Mononuclear cell (primary cell): Measurements from ENCODE around the gene NSD2. TPM values are rescaled to one million over a fixed set of nuclear protein-coding genes. Genes with fewer than 3 reads are reported as not detected.
"Not testable (repeated sequence)": the region's sequence is repeated elsewhere in the genome, so short reads cannot be mapped to it uniquely, and the experiment has no call there.

ENCODE experiments used
- H3K27me3 ChIP-seq: 2 replicates; pipeline ENCODE4 v1.6.0; 2011; ENCODE audit warnings: low read length, control low read depth; ENCODE audit not compliant: insufficient read depth
- H3K4me1 ChIP-seq: 2 replicates; pipeline ENCODE4 v1.5.1; 2011; ENCODE audit warnings: mild to moderate bottlenecking, low read length, control low read depth; ENCODE audit not compliant: insufficient read depth
- H3K4me3 ChIP-seq: 2 replicates; pipeline ENCODE4 v1.5.1; 2011; ENCODE audit warnings: mild to moderate bottlenecking, low read length, moderate library complexity
- H3K9me3 ChIP-seq: 2 replicates; pipeline ENCODE4 v1.5.1; 2011; ENCODE audit warnings: low read depth, mild to moderate bottlenecking, control low read depth, low read length
- total RNA-seq: library from RNA; depleted of rRNA; stranded (reverse); fragments of >200 nt; gene quantifications from one replicate; pipeline ENCODE4 v1.2.3, GENCODE V29; 2012

NSD2 gene
- total RNA-seq, 1 donor, result 45.3 TPM

DNA sequence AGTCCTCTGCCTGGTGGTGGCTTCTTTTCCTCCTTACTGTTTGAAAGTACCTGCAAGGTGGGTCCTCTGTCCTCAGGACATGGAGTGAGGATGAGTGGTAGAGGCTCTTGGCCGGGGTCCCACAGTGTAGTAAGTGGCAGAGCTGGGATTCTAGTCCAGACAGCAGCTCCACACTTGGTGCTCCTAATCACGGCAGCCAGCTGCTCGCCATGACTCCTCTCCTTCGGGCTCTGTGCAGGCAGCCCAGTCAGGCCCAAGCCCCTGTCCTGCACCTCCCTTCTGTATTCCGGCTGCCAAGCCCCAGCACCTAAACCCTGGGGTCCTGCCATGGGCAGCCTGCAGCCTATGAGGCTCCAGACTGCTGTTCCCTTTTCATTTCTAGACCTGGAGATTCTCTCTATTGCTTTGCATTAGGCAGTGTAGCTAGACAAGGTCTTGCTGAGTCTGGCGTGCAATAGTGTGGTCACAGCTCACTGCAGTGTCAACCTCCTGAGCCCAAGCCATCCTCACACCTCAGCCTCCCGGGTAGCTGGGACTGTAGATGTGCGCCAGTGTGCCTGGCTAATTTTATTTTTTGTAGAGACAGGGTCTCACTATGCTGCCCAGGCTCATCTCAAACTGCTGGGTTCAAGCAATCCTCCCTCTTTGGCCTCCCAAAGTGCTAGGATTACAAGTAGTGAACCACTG lies 24.9 kb downstream of the NSD2 start:
- H3K4me1 ChIP-seq, result no peaks in the 10 kb centered on the region
- H3K27me3 ChIP-seq, result no peaks in the 10 kb centered on the region
- no peaks in the 10 kb centered on the region for H3K9me3 ChIP-seq
- no peak overlapping the region for H3K4me3 ChIP-seq

GRCh38 chr4:1896658-1896991 lies 25.4 kb downstream of the NSD2 start:
- H3K9me3 ChIP-seq, result no peaks in the 10 kb centered on the region
- H3K4me3 ChIP-seq, result no peak overlapping the region
- H3K27me3 ChIP-seq, result no peaks in the 10 kb centered on the region
- H3K4me1 ChIP-seq, result no peaks in the 10 kb centered on the region

- Histone ChIP-seq H3K9me3 (no peaks in the 10 kb centered on the region), H3K4me3 (no peak overlapping the region), H3K4me1 (no peaks in the 10 kb centered on the region), H3K27me3 (no peaks in the 10 kb centered on the region)
Measured at GRCh38 chr4:1898007-1898406, 26.8 kb downstream of the NSD2 start.

DNA sequence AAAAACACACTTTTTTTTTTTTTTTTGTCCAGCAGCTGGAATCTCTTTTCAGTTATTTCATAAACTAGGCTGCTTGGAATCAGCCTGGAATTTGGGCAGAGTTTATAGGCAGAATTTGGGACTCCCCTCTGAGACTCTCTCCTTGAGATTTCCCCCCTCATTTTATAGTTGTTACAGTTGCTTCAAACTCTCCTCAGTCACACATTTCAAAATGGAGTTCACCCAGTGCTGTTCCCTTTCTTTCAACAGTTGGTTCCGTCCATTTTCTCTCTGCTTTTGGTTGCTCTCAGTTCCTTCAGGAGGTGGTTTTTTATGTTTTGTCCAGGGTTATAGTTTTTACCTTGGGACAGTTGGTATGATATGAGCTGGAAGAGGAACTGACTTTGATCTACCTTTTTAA lies 27.5 kb downstream of the NSD2 start:
- no peaks in the 10 kb centered on the region for H3K27me3 ChIP-seq

DNA sequence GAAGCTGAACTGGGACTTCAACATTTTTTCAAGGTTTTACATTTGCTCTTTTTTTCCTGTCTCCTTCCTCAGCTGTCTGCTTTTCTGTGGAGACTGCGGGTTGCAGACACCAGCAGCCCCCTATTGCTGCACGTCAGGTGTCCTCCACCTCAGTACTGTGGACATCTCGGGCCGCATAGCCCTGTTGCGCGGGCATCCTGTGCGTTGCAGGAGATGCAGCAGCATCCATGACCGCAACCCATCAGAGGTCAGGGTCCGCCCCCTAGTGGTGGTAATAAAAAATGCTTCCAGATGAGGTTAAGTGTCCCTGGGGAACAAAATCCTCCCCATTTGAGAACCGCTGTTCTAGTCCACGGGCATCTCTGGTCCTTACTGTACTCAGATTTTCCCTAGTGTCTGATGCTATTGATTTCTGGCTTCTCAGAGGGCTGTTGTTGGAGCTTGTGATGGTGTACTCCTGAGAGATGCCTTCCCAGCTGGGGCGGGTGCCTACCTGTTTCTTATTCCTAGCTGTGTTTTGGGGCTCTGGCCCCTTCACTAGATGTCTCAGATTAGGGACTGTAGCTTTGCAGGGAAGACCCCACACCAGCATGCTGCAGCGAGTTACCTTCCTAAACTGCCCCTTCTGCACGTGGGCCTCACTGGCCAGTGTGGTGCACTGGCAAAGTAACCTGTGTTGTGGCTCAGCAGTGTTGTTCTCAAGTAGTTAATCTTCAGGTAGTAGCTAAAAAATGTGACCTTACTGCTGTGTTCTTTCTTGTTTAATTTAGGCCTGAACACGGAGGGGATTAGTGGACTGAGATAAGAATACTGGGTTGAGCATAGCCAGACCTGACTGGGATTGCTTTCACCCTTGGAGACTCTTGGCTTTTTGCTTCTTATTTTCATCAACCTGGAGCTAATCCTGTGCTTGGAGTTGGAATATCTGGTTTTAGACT lies 28.2 kb downstream of the NSD2 start:
- H3K4me1 ChIP-seq, result no peaks in the 10 kb centered on the region
- H3K9me3 ChIP-seq, result no peaks in the 10 kb centered on the region
- no peaks in the 10 kb centered on the region for H3K27me3 ChIP-seq
- H3K4me3 ChIP-seq, result no peak overlapping the region

More for the DNA sequence above, 27.5 kb downstream of the NSD2 start:
- no peaks in the 10 kb centered on the region for H3K9me3 ChIP-seq
- no peak overlapping the region for H3K4me3 ChIP-seq
- H3K4me1 ChIP-seq, result no peaks in the 10 kb centered on the region

DNA sequence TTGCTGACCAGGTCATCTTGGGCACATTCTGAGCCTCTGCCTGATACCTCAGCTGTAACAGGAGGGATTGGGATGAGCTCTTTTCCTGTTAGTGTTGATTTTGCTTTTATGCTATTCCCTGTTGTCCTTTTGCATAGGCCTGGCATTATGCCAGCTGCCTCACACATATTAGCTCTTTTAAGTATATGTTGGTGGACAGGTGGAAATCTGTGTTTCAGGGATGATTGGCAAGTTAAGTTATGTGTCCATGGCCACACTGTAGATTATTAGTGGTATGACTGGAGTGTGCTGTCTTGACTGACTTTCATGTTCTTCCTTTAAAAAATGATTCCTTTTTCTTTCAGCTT lies 28.9 kb downstream of the NSD2 start:
- Histone ChIP-seq H3K9me3 (no peaks in the 10 kb centered on the region), H3K4me1 (no peaks in the 10 kb centered on the region), H3K27me3 (no peaks in the 10 kb centered on the region), H3K4me3 (no peak overlapping the region)

DNA sequence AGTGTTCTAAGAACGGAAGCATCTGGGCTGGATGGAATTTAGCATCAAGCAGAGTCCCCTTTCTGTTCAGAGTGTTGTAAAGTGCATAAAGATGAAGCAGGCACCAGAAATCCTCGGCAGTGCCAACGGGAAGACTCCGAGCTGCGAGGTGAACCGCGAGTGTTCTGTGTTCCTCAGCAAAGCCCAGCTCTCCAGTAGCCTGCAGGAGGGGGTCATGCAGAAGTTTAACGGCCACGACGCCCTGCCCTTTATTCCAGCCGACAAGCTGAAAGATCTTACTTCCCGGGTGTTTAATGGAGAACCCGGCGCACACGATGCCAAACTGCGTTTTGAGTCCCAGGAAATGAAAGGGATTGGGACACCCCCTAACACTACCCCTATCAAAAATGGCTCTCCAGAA lies 29.4 kb downstream of the NSD2 start:
- H3K27me3 ChIP-seq, result no peaks in the 10 kb centered on the region
- H3K4me3 ChIP-seq, result no peak overlapping the region
- H3K9me3 ChIP-seq, result no peaks in the 10 kb centered on the region
- no peaks in the 10 kb centered on the region for H3K4me1 ChIP-seq

GRCh38 chr4:1901127-1901526 lies 29.9 kb downstream of the NSD2 start:
- Histone ChIP-seq H3K4me1 (no peaks in the 10 kb centered on the region), H3K27me3 (no peaks in the 10 kb centered on the region), H3K9me3 (no peaks in the 10 kb centered on the region), H3K4me3 (no peak overlapping the region)

- Histone ChIP-seq H3K4me1 (no peaks in the 10 kb centered on the region), H3K4me3 (no peak overlapping the region), H3K27me3 (no peaks in the 10 kb centered on the region), H3K9me3 (no peaks in the 10 kb centered on the region)
Measured at GRCh38 chr4:1902243-1902642, 31.1 kb downstream of the NSD2 start.

DNA sequence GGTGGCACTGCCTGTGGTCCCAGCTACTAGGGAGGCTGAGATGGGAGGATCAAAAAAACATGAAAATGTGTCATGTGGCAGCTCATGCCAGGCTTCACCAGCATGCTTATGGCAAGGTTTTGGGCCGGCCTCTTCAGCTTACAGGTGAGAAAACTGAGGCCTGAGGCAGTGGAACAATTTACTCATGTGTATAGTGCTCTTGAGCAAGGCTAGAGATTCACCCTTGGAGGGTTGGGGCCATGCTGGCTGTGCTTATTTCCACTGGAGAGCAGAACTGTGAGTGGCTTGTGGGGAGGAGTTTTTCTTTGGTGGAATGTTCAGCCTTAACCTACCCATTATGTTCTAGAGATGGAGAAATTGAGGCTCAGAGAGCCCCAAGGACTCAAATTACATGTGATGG lies 31.8 kb downstream of the NSD2 start:
- H3K4me1 ChIP-seq, result no peaks in the 10 kb centered on the region
- H3K9me3 ChIP-seq, result no peaks in the 10 kb centered on the region
- H3K4me3 ChIP-seq, result no peak overlapping the region
- H3K27me3 ChIP-seq, result no peaks in the 10 kb centered on the region

- Histone ChIP-seq H3K9me3 (no peaks in the 10 kb centered on the region), H3K4me1 (no peaks in the 10 kb centered on the region), H3K4me3 (no peak overlapping the region), H3K27me3 (no peaks in the 10 kb centered on the region)
Measured at GRCh38 chr4:1904042-1904441, 32.8 kb downstream of the NSD2 start.

- no peaks in the 10 kb centered on the region for H3K9me3 ChIP-seq
- no peak overlapping the region for H3K4me3 ChIP-seq
- H3K4me1 ChIP-seq, result no peaks in the 10 kb centered on the region
- H3K27me3 ChIP-seq, result no peaks in the 10 kb centered on the region
Measured at GRCh38 chr4:1907848-1908525, 36.8 kb downstream of the NSD2 start.

- H3K27me3 ChIP-seq, H3K4me3 ChIP-seq, H3K9me3 ChIP-seq, H3K4me1 ChIP-seq: not testable (repeated sequence)
Measured at GRCh38 chr4:1909696-1910095, 38.5 kb downstream of the NSD2 start.

- Histone ChIP-seq H3K4me3 (no peak overlapping the region), H3K4me1 (no peaks in the 10 kb centered on the region), H3K27me3 (no peaks in the 10 kb centered on the region)
Measured at GRCh38 chr4:1910643-1911042, 39.5 kb downstream of the NSD2 start.

DNA sequence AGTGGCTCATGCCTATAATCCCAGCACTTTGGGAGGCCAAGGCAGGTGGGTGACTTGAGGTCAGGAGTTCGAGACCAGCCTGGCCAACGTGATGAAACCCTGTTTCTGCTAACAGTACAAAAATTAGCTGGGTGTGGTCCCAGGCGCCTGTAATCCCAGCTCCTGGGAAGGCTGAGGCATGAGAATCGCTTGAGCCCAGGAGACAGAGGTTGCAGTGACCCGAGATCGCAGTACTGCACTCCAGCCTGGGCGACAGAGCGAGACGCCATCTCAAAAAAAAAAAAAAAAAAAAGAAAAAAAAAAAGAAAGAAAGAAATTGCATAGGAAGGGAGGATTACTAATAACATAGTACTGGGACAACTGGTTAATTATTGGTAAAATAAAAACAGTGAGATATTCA lies 40.1 kb downstream of the NSD2 start:
- H3K4me1 ChIP-seq, H3K27me3 ChIP-seq, H3K9me3 ChIP-seq, H3K4me3 ChIP-seq: not testable (repeated sequence)

More at GRCh38 chr4:1910643-1911042, 39.5 kb downstream of the NSD2 start:
- no peaks in the 10 kb centered on the region for H3K9me3 ChIP-seq
